Measurements from ENCODE around the gene IPMK.

DNA sequence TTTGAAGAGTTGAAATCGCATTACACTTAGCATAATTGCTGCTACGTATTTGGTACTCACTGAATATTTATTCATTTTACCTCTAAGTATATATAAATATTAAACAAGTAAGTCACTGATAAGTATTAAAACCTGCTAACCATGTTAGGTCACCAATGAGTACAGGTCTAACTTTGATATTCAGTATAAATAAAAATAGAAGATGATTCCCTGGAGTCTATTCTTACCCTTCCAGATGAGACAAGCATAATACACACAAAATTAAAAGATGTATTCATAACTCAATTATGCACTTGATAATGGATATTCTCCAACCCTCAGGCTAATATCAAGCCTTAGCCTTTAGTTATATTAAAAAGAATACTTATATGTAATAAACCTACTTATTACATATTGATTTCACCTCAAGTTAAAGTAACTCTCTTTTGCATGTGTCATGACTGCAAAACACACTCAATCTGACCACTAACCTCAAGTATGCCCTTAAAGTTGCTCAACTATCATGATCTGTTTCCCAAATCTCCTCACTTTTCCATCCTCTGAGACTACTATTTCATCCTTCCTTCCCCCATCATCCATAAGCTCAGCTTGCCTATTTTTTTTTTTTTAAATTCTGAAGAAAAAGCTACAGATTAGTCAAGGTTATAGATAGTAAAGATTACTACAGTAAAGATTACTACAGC lies 46.8 kb downstream of the IPMK start:
- TF ChIP-seq CTCF (IDR thresholded peaks at IDR 0.05): no peak
- TF ChIP-seq POLR2A (IDR thresholded peaks at IDR 0.05): no peak
- TF ChIP-seq EP300 (IDR thresholded peaks at IDR 0.05; ENCODE audit: low read depth): no peak

All from transverse colon (tissue), 3 donors.